Measurements from ENCODE around the gene ZNF423. TPM values are rescaled to one million over a fixed set of nuclear protein-coding genes. Genes with fewer than 3 reads are reported as not detected.
"Not testable (repeated sequence)": the region's sequence is repeated elsewhere in the genome, so short reads cannot be mapped to it uniquely, and the experiment has no call there.

Gene ZNF423
- total and polyA plus RNA-seq, 2 experiments from 2014 or later, result 14.9 to 41.8 TPM

DNA sequence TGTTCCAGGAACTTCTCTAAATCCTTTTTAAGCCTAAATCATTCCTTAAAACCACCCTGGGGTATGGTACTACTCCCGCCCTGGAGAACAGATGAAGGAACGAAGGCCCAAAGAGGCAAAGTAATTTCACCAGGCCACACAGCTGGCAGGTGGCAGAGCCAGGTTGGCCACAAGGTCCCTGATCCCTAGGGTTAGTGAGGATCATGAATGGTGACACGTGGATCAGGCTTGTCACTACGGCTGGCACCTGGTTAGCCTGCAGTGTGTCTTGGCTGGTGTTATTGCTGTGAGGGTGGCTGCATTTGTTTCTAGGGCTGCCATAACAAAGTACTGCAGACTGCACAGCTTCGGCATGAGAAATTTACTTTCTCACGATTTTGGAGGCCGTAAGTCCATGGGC, 26.0 kb upstream of the ZNF423 start (continued):
- TF ChIP-seq, protein P1, sequence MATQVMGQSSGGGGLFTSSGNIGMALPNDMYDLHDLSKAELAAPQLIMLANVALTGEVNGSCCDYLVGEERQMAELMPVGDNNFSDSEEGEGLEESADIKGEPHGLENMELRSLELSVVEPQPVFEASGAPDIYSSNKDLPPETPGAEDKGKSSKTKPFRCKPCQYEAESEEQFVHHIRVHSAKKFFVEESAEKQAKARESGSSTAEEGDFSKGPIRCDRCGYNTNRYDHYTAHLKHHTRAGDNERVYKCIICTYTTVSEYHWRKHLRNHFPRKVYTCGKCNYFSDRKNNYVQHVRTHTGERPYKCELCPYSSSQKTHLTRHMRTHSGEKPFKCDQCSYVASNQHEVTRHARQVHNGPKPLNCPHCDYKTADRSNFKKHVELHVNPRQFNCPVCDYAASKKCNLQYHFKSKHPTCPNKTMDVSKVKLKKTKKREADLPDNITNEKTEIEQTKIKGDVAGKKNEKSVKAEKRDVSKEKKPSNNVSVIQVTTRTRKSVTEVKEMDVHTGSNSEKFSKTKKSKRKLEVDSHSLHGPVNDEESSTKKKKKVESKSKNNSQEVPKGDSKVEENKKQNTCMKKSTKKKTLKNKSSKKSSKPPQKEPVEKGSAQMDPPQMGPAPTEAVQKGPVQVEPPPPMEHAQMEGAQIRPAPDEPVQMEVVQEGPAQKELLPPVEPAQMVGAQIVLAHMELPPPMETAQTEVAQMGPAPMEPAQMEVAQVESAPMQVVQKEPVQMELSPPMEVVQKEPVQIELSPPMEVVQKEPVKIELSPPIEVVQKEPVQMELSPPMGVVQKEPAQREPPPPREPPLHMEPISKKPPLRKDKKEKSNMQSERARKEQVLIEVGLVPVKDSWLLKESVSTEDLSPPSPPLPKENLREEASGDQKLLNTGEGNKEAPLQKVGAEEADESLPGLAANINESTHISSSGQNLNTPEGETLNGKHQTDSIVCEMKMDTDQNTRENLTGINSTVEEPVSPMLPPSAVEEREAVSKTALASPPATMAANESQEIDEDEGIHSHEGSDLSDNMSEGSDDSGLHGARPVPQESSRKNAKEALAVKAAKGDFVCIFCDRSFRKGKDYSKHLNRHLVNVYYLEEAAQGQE (IDR thresholded peaks at IDR 0.05; ENCODE audit: unreplicated experiment), result no peak
- TF ChIP-seq STAT1 (IDR thresholded peaks at IDR 0.05; ENCODE audit: unreplicated experiment), result no peak
- TF ChIP-seq CREB1 (CRISPR knock-in tag; IDR thresholded peaks at IDR 0.05; ENCODE audit: low read depth), result no peak

DNA sequence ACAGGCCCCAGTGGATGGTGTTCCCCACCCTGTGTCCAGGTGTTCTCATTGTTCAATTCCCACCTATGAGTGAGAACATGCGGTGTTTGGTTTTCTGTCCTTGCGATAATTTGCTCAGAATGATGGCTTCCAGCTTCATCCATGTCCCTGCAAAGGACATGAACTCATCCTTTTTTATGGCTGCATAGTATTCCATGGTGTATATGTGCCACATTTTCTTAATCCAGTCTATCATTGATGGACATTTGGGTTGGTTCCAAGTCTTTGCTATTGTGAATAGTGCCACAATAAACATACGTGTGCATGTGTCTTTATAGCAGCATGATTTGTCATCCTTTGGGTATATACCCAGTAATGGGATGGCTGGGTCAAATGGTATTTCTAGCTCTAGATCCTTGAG, 22.6 kb upstream of the ZNF423 start:
- H3K36me3 Mint-ChIP-seq (ENCODE audit: low read depth); H3K4me1 ChIP-seq (ENCODE audit: insufficient read depth); ATAC-seq; H3K4me2 ChIP-seq; H3K9me3 Mint-ChIP-seq; H4K20me1 ChIP-seq (replicated peaks; ENCODE audit: insufficient read depth); H3F3A ChIP-seq (replicated peaks; ENCODE audit: low read depth); H3K4me3 Mint-ChIP-seq; H3K9me2 ChIP-seq (ENCODE audit: insufficient read depth); H3K27ac ChIP-seq (ENCODE audit: low read depth); H3K36me3 ChIP-seq (ENCODE audit: insufficient read depth); H3K79me2 ChIP-seq (replicated peaks; ENCODE audit: insufficient read depth); H3K27ac Mint-ChIP-seq; H3K4me3 ChIP-seq; DNase-seq (ENCODE audit: low spot score); H2AFZ ChIP-seq: not testable (repeated sequence)
- peaks cover 12% of the 10 kb centered on the region for H3K27me3 ChIP-seq (ENCODE audit: insufficient read depth)
- peaks cover 15% of the 10 kb centered on the region for H3K4me1 Mint-ChIP-seq
- peaks cover 12% of the 10 kb centered on the region for H3K27me3 Mint-ChIP-seq (ENCODE audit: insufficient read depth, low read depth, poor library complexity)

DNA sequence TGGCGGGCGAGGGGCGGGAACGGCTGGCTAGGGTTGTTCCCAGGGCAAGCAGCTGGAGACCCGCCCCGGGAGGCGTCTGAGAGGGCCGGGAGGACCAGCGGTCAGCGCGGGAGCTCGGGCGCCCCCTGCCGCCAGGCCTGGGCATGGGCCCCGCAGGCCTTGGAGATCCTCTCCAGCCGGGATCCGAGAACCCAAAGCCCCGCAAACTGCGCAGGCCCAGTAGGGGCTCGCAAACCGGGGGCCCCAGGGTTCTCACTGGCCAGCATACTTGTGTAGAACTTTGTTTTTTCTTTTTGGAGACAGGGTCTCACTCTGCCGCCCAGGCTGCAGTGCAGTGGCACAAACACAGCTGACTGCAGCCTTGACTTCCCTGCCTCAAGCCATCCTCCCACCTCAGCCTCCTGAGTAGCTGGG, 20.8 kb upstream of the ZNF423 start:
- H3K4me3 Mint-ChIP-seq, result peak overlapping the region; percentile 40
- Histone ChIP-seq H3K4me1 (ENCODE audit: insufficient read depth) (peaks cover 6% of the 10 kb centered on the region; the same call in 1 of the 2 replicates), H2AFZ (peak overlapping the region; percentile 96)

More for the DNA sequence above, 20.8 kb upstream of the ZNF423 start:
- no peaks in the 10 kb centered on the region for H3K36me3 ChIP-seq (ENCODE audit: insufficient read depth)
- no peaks in the 10 kb centered on the region for H3K79me2 ChIP-seq (replicated peaks; ENCODE audit: insufficient read depth)
- TF ChIP-seq, protein P2, sequence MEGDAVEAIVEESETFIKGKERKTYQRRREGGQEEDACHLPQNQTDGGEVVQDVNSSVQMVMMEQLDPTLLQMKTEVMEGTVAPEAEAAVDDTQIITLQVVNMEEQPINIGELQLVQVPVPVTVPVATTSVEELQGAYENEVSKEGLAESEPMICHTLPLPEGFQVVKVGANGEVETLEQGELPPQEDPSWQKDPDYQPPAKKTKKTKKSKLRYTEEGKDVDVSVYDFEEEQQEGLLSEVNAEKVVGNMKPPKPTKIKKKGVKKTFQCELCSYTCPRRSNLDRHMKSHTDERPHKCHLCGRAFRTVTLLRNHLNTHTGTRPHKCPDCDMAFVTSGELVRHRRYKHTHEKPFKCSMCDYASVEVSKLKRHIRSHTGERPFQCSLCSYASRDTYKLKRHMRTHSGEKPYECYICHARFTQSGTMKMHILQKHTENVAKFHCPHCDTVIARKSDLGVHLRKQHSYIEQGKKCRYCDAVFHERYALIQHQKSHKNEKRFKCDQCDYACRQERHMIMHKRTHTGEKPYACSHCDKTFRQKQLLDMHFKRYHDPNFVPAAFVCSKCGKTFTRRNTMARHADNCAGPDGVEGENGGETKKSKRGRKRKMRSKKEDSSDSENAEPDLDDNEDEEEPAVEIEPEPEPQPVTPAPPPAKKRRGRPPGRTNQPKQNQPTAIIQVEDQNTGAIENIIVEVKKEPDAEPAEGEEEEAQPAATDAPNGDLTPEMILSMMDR (conservative IDR thresholded peaks at IDR 0.05; ENCODE audit: low read depth in 2 of 2), result peak; percentile 57 to 81
- no peak for TF ChIP-seq POLR2AphosphoS5 (IDR thresholded peaks at IDR 0.05; ENCODE audit: low read depth)
- TF ChIP-seq CREB1 (CRISPR knock-in tag; IDR thresholded peaks at IDR 0.05; ENCODE audit: low read depth), result 0 out of 2 replicates have a peak, but pooled peaks have one; percentile 37
- no peak for TF ChIP-seq NANOG (IDR thresholded peaks at IDR 0.05; ENCODE audit: borderline replicate concordance)
- H3K27ac Mint-ChIP-seq, result no peak overlapping the region
- H3K27me3 ChIP-seq (ENCODE audit: insufficient read depth), result peaks cover 12% of the 10 kb centered on the region
- DNase-seq (ENCODE audit: low spot score) (peak; percentile 86), ATAC-seq (peak; percentile 89)
- no peak overlapping the region for H3K27ac ChIP-seq (ENCODE audit: low read depth)
- no peaks in the 10 kb centered on the region for H3K36me3 Mint-ChIP-seq (ENCODE audit: low read depth)
- peak overlapping the region; percentile 57 for H3K4me3 ChIP-seq
- H3K4me1 Mint-ChIP-seq, result peaks cover 13% of the 10 kb centered on the region
- peak overlapping the region; percentile 89; the same call in 1 of the 2 replicates for H3K4me2 ChIP-seq
- peaks cover 18% of the 10 kb centered on the region for H3K27me3 Mint-ChIP-seq (ENCODE audit: insufficient read depth, low read depth, poor library complexity)
- H3F3A ChIP-seq (replicated peaks; ENCODE audit: low read depth), result no peaks in the 10 kb centered on the region; the same call in 1 of the 2 replicates
- H4K20me1 ChIP-seq (replicated peaks; ENCODE audit: insufficient read depth), result no peaks in the 10 kb centered on the region
- no peaks in the 10 kb centered on the region for H3K9me3 Mint-ChIP-seq
- H3K9me2 ChIP-seq (ENCODE audit: insufficient read depth), result no peaks in the 10 kb centered on the region
